ENCODE results near the gene SERTAD3.
A peak's percentile ranks its signal among the peaks of the same experiment; 100 is the strongest.
"Not testable (repeated sequence)": the region's sequence is repeated elsewhere in the genome, so short reads cannot be mapped to it uniquely, and the experiment has no call there.

SERTAD3 gene

DNA sequence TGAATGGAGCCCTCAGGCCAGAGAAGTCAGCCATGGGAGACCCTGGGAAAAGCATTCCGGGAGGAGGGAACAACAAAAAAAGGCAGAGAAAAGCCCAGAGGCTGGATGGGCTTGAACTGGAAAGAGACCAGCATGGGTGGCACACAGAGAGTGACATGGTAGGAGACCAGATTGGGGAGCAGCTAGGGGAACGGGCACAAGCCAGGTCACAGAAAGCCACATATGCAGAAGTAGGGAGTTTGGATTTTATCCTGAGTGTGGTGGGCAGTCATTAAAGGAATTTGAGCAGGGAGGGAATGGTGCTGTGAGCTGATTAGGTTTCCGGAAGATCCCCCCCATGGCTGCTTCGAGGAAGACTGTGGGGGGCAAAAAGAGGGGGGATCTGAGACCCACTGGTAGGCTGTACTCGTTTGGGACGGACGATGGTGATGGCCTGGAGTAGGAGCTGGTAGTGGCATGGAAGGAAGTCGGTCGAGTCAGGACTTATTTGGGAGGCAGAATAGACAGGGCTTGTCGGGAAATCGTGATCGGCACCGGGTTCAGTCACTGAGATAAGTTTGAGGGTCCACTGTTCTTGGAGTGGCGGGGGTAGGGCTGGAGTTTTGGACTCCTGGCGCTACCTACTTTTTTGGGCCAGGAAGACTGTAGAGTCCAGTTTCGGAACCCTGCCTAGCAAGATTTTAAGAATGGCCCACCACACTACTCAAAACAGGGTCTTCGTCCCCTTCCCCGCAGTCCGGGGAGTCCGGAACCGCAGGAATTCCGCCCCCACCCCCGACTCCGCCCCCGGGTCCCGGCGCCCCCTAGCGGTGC, 19.3 kb downstream of the SERTAD3 start:
- DNase-seq = no peak

DNA sequence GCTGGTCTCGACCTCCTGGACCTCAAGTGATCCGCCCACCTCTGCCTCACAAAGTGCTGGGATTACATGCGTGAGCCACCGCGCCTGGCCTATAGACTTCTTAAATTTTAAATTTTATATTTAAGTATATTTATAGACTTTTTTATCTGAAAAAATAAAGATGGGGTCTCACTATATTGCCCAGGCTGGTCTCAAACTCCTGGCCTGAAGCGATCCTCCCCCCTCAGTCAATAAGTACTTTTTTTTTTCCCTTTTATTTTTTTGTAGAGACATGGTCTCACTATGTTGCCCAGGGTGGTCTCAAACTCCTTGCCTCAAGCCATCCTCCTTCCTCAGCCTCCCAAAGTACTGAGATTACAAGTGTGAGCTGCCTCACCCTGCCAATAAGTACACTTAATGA, 20.2 kb downstream of the SERTAD3 start:
- no peak for DNase-seq

DNA sequence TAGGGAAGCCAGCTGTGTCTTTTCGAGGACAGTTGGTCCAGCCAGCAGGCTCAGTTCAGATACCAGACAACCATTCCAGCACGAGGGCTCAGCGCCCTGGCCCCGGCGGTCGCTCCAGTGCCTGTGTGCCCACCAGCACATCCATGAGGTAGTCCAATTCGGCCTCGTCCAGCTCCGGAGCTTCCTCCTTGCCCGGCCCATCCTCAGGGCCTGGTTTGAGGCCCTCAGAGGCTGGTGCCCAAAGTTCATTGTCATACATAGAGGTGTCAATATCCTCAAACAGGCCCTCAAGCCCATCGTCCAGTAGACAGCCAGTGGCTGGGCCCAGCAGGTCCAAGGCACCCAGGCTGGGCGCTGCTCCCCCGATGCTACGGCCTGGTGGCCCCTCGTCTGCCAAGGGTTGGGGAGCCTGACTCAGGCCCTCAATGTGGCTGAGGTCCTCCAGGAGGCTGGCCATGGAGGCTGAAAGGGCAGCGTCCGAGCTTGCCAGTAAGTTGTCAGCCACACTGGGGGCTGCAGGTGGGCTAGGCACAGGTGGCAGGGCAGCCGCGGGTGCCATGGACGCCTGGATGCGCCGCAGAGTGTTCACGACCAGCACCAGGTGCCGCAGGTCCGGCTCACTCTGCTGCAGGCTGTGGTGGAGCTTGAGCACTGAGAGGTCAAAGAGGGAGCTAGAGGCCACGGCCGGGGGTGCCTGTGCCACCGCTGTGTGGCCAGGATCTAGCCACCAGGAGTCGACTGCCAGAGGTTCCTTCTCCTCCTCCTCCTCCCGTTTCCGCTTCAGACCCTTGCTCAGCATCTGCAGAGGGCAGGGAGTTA, 21.2 kb downstream of the SERTAD3 start:
- DNase-seq = no peak

DNA sequence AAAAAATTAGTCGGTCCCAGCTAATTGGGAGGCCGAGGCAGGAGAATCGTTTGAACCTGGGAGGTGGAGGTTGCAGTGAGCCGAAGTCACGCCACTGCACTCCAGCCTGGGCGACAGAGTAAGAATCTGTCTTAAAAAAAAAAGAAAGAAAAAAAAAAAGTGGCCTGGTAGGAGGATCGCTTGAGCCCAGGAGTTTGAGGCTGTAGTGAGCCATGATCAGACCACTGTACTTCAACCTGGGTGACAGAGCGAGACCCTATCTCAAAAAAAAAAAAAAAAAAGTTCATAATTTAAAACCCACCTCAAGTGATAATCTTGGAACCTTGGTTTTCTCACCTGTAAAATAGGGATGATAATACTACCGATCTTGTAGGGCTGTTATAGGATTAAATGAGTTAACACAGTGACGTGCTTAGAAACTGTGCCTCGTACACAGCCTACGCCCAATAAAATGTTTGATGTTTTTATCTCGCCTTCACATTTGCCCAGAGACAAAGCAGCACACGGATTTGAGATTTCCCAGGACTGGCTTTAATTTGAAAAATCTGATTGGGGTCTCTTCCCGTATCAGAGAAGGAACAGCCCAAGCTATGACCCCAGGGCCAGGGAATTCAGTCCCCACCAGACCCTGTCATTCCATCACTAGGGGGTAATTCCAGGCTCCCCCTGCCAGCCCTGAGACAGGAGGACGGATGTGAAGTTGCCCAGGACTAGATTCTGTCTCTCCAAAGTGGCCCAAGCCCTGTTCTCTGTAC, 22.0 kb downstream of the SERTAD3 start:
- DNase-seq = no peak

DNA sequence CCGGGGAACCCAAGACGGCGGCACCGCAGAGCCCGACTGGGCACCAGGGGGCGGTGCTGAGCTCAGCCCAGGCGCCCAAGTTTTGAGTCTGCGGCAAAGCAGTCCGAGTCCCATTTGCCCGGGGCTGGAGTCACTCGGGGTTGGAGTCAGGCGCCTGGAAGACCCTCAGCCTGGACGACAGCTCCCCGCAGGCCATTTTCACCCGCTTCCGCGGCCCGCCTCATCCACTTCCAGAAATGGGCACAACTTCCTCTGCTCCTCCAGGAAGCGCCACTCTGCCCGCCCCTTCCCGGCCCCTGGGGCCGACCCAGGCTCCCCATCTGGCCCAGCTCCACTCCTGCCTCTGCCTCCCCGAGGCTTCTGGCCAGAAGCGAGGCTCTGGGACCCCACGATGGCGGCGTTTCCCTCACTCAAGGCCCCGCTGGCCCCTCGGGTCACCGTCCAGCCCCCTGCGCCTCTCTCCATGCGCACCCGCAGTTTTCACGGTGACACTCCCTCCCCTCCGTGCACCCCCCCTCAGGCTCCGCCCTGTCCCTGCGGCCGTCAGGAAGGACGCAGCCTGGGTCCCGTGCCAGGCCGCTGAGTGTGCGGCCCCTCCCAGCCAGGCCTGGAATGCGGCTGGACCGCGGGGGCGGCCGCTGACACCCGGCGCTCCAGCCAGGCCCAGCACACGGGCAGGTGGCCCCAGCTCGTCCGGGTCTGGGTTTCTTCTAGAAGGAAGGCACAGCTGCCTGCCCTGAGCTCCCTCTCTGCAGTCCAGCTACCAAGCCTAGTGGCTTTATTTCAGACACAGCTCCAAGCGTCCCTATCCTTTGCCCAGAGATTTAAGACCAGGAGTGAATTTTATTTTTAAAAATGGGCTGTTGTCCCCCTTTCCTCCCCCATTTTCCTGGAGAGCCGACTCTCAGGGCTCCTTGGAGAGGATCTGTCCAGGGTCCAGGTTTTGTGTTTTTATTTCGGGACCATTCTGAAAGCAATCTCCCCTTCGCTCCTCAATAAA, 23.1 kb downstream of the SERTAD3 start:
- peak; percentile 83 for DNase-seq

DNA sequence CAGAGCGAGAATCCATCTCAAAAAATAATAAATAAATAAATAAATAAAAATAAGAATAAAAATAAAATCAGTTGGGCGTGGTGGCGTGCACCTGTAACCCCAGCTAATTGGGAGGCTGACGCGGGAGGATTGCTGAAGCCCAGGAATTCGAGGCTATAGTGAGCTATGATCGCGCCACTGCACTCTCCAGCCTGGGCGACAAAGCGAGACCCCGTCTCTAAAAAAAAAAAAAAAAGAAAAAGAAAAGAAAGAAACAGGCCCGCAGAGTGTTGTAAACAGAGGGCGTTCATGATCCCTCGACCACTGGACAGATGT, 23.7 kb downstream of the SERTAD3 start:
- DNase-seq = no peak

DNA sequence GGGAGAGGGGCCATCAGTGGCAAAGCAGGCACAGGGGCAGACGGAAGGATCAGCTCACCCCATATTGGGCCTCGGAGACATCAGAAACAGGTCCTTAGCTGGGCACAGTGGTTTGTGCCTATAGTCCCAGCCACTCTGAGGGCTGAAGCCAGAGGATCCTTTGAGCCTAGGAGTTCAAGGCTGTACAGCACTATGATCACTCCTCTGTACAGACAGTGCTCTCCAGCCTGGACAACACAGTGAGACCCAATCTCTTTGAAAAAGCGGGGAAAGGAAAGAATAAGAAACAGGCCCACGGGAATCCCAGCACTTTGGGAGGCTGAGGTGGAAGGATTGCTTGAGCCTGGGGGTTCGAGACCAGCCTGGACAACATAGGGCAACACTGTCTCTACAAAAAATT, 24.4 kb downstream of the SERTAD3 start:
- DNase-seq = no peak

DNA sequence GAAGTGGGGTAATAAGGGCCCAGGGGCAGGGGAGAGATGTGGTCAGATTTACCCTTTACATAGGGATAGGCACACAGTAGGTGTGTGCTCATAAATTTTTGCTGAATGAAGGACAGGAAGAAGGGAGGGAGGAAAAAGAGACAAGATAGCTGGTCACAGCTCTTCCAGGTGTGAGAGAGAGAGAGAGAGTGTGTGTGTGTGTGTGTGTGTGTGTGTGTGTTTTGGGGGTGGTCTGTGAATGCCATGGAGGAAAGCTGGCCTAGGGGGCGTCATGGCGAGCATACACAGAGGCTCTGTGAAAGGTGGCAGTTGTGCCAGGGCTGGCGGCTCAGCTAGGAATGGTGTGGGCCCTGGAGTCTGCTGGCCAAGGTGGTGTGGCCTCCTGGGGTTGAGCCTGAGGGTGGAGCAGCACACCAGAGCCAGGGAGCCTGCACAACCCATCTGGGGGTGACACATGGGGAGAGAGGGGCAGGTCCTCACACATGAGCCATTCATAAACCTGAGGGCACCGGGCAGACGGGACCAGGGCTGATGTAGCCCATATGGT, 25.0 kb downstream of the SERTAD3 start:
- DNase-seq = no peak

DNA sequence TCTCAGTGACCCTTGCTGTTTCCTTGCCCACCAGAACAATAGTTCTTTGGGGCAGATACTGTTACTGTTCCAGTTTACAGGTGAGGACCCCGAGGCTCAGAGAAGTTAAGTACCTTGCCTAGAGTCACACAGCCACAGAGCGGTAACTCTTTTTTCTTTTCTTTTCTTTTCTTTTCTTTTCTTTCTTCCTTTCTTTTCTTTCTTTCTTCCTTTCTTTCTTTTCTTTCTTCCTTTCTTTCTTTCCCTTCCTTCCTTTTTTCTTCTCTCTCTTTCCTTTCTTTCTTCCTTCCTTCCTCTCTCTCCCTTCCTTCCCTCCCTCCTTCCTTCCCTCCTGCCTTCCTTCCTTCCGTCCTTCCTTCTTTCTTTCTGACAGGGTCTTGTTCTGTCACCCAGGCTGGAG, 26.1 kb downstream of the SERTAD3 start:
- no peak for DNase-seq

DNA sequence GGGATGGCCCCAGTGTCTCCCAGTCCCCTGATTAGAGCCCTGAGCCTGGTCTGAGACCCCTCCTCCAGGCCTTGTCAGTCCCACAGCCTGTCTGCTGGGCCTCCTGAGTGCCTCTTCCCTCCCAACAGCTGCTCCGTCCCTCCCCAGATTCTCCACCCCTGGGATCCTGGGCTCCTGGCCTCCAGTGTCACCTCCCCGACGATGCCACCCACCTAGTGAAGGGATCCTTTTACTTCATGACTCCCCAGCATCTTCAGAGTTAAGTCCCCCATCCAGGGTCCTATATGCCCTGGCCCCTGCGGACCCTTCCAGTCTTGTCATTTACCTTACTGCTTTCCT, 26.5 kb downstream of the SERTAD3 start:
- no peak for DNase-seq

DNA sequence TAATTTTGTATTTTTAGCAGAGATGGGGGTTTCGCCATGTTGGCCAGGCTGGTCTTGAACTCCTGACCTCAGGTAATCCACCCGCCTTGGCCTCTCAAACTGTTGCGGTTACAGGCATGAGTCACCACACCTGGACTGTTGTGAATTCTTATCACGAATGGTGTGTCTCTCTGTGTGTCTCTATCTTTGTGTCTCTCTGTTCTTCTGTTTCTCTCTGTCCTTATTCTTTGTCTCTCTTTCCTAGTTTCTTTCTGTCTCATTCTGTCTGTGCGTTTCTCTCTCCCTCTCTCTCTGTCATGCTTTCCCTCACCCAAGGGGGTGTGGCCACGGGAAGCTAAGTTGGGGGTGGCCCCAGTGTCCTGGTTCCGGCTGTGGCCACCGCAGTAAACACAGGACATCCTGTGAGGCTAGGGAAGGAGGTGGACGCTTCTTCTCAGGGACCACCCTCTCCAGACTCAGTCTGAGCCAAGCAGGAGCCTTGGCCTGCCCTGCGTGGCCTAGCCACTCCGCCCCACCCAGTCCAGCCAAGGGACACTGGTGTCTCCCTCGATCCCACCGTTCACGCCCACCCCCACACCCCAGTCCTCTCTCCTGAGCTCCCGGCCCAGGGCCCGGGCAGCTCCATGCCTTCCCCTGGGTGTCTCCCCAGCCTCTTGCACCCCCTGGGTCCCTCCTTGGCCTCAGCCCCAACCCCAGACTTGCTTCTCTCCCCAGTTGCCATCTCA, 27.1 kb downstream of the SERTAD3 start:
- DNase-seq = peak; percentile 22

DNA sequence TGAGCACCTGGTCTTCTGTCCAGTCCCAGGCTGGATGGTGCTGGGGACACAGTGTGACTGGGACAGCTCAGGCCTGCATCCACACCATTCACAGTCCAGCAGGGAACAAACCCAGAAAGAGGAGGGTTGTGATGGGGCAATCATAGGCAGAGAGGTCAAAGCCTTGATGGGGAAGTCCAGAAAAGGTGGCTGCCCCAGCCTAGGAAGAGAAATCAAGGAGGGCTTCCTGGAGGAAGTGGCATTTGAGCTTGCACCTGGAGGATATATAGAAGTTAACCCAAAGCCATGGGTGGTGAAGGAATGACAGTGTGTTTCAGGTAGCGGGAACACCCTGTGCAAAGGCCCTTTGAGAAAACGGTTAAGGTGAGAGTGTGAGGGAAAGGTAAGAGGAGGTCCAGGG, 28.4 kb downstream of the SERTAD3 start:
- DNase-seq = no peak

DNA sequence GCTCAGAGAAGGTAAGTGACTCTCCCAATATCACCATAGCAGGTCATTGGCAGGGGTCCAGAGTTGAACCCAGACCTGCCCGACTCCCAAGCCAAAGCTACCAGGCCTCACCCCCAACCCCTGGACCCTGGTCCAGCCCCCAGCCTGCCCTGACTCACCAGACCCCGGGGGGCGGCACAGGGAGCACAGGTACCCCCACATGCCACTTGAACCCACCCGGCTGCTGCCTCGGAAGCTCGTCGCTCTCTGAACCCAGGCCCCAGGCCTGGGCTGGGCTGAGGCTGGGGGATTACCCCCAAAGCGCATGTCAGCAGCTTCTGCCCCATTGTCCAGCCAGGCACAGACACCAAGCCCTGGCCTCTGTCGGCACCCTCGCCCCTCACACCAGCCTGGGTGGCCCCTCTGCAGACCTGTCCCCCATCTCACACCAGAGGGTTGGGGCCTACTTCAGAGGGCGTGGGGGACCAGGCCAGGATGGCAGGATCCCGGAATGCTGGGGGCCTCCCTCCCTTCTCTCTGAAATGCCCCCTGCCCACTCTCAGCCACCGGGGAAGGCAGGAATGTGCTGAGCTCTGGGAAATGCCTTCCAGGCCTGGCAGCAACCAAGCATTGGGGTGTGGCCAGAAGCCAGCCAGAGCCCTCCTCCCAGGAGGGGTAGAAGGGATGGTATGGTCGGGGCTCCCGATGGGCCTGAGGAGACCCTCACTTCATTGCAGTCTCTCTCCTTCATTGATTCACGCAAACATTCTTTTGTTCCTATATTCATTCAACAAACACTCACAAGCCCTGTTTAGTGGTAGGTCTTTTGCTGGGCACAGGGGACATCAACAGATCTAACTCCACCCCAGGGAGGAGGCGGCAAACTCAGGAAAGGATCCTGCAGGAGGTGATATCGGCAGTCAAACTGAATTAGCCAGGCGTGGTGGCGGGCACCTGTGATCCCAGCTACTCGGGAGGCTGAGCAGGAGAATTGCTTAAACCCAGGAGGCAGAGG, 29.3 kb downstream of the SERTAD3 start:
- no peak for DNase-seq

DNA sequence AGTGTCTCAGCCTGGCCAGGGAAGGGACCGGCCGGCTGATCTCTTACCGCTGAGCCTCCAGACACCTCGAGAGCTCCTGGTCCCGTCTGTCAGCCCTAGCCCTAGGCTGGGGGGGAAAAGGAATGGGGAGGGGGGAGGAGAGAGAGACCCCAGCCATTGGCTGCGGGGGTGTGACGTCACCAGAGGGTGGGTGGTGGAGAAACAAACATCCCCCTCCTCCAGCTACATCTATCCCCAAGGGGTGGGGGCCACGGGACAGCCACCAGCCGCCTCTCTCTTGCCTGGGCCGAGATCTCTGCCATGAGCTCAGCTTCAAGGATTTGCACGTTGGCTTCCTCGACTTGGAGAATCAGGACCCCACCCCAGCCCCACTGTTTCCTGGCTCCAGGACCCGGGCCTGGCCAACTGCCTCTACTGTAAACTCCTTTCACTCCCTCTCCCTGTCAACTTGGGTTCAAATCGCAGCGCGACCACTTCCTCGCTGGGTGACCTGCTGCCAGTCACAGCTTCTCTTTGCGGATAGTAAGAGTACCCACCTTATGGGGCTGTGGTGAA, 30.8 kb downstream of the SERTAD3 start, which contains the start of gene PRX:
Gene PRX (minus strand): TSS at position 88 of the 555 bp plus-strand sequence. CDS start 5,446 bp downstream, outside the sequence.
- DNase-seq = no peak

DNA sequence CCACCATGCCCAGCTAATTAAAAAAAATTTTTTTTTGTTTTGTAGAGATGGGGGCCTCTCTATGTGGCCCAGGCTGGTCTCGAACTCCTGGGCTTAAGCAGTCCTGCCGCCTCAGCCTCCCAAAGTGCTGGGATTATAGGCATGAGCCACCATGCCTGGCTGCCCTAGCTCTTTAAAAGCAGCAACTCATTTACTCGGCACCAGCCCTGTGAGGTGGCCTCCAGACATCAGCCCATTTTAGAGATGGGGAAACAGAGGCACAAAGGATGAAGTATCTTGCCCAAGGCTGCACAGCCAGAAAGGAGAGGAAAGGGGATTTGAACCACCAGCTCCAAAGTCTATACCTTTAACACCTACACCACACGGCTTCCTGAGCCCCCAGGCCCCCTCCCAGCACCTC, 31.3 kb downstream of the SERTAD3 start:
- no peak for DNase-seq

DNA sequence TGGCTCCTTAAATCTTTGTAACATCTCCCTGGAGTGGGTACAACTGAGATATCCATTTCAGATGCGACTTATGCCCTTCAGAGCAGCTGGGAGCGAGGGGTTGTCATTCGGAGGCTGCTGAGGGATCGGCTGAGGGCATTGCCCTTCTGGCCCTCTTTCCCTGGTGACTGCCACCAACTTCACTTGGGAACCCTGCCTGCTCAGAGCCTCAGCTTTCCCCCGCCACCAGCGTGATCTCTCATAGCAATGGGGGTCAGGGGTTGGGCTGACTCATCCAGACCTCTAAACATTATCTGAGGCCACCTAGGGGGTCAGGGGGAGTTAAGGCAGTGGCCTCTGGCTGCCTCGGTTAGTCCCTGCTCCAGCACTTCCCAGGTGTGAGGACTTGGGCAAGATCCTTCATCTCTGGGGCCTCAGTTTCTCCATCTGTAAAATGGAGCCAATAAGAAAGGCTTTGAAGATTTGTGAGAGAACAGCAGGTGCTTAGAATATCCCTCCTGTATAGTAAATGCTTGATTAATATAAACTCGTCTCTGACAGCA, 32.1 kb downstream of the SERTAD3 start:
- DNase-seq = no peak

DNA sequence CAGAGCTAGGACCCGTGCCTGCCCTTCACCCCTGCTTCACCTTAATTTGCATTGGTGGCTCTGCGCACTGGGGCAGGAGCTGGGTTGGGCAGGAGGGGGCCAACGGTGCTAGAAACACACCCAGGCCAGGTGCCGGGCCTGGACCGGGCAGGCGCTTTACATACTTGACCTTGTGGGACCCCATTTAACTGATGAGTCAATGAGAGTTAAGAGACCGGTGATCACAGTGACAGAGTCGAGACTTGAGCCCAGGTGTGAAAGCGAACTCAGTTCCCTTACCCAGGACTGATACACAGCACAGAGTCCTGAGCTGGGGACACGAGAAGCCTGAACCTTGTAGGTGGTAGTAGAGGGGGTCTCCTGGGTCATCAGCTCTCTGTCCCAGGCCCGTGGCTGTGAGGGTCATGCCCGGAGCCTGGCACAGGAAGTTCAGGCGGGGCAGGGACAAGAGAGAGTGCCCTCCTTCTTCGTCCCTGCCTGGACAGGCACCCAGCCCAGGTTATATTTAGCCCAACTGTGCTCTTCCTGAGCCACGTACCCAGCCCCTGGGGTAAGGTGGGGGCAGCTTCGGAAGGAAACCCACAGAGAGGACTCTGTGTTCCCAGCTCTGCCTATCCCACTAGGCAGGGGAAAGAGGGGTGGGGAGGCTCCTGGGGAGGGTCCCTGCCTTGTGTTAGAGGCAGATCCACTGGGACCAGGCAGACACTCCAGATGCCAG, 32.9 kb downstream of the SERTAD3 start:
- no peak for DNase-seq

DNA sequence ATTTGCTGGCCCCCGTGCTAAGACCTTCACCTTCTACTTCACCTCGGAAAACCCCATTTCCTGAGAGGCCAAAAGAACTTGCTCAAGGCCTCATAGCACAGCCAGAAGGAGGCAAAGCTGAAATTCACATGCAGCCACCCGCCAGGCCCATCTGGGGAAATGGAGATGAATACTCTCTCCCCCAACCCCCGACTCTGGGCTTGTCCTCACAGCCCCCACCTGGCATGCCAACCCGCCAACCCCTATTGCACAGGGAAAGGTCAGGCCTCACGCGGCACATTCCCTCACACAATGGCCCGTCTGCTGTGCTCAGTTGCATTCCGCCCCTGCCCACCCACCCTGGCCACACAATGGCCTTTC, 34.1 kb downstream of the SERTAD3 start:
- DNase-seq = no peak

DNA sequence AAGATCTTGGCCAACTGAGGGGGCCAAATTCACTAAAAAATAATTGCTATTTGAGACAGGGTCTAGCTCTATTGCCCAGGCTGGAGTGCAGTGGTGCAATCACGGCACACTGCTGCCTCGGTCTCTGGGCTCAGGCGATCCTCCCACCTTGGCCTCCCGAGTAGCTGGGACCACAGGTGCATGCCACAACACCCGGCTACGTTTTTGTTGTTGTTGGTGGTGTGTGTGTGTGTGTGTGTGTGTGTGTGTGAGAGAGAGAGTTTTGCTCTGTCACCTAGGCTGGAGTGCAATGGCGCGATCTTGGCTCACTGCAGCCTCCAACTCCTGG, 35.6 kb downstream of the SERTAD3 start:
- not testable (repeated sequence) for DNase-seq

All from CD4-positive, alpha-beta T cell treated with Interleukin-6 for 4 hours (primary cell).